Measurements from ENCODE around the gene SLC29A4. TPM values are rescaled to one million over a fixed set of nuclear protein-coding genes. Genes with fewer than 3 reads are reported as not detected.
"Not testable (repeated sequence)": the region's sequence is repeated elsewhere in the genome, so short reads cannot be mapped to it uniquely, and the experiment has no call there.

The SLC29A4 gene
- total RNA-seq, 2 experiments from 2014 or later, result 0.24 to 0.42 TPM

DNA sequence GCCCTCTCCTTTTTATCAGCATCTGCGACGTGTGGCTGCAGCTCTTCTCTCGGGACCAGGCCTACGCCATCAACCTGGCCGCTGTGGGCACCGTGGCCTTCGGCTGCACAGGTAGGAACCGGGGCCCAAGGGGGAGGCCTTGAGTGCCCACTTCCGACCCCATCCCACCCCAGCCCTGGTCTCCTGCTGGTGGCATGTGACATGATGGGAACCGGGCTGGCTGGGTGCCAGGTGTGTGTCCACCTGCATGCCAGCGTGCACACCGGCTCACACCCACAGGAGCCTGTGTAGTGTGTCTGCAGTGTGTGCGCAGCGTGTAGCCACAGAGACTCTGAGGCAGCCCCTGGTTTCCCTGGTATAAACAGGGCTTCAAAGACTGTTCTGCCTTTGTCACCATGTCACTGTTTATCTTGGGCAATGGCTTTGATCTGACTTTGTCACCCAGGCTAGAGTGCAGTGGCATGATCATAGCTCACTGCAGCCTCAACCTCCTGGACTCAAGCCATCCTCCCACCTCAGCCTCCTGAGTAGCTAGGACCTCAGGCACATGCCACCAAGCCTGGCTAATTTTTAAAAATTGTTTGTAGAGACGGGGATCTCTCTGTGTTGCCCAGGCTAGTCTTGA, 9.1 kb downstream of the SLC29A4 start:
- H3K36me3 Mint-ChIP-seq (ENCODE audit: low read depth); H3K27ac Mint-ChIP-seq; H3K4me3 Mint-ChIP-seq; CTCF ChIA-PET; H3K4me1 Mint-ChIP-seq (ENCODE audit: low read depth); intact Hi-C loops (cut with micrococcal nuclease); H3K27me3 Mint-ChIP-seq (ENCODE audit: low read depth); DNase-seq: not testable (repeated sequence)
- peaks cover 12% of the 10 kb centered on the region for H3K9me3 Mint-ChIP-seq

DNA sequence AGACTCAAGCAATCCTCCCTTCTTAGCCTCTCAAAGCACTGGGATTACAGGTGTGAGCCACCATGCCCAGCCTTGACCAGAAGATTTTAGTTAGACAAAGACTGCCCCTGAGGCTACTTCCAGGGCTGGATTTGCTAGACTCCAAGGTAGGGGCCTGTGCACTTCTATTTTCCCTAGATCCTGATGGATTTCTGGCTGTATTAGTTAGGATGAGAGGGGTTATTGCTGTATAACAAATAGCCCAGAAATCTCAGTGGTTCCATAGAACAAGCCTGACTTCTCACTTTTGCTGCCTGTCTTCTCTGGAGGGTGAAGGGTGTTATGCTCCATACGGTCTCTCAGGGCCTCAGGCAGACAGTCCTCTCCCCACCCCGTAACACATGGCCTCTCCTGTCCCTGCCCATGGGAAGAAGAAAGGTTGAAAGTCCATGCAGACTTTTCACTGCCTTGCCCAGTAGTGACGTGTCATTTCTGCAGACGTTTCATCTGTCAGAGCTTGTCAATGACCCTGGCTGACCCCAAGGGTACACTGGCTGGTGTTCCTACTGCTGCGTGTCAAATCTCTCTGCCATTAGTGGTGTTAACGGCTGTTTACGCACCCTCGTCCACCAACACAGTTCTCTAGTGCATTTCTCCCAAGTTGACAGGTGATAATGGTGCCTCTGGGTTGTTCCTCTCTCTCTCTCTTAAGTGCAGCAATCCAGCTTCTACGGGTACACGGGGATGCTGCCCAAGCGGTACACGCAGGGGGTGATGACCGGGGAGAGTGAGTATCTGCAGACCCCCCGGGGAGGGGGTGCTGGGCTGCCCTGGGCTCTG, 11.6 kb downstream of the SLC29A4 start:
- peaks cover 8% of the 10 kb centered on the region for H3K4me1 Mint-ChIP-seq (ENCODE audit: low read depth)
- H3K27me3 Mint-ChIP-seq (ENCODE audit: low read depth), result peaks cover 8% of the 10 kb centered on the region
- no peak for DNase-seq
- no peaks in the 10 kb centered on the region for H3K36me3 Mint-ChIP-seq (ENCODE audit: low read depth)
- CTCF ChIA-PET, result no interaction called here
- no peak overlapping the region for H3K27ac Mint-ChIP-seq
- H3K4me3 Mint-ChIP-seq, result no peak overlapping the region
- intact Hi-C loops (cut with micrococcal nuclease), result no loop called here
- peaks cover 12% of the 10 kb centered on the region for H3K9me3 Mint-ChIP-seq

DNA sequence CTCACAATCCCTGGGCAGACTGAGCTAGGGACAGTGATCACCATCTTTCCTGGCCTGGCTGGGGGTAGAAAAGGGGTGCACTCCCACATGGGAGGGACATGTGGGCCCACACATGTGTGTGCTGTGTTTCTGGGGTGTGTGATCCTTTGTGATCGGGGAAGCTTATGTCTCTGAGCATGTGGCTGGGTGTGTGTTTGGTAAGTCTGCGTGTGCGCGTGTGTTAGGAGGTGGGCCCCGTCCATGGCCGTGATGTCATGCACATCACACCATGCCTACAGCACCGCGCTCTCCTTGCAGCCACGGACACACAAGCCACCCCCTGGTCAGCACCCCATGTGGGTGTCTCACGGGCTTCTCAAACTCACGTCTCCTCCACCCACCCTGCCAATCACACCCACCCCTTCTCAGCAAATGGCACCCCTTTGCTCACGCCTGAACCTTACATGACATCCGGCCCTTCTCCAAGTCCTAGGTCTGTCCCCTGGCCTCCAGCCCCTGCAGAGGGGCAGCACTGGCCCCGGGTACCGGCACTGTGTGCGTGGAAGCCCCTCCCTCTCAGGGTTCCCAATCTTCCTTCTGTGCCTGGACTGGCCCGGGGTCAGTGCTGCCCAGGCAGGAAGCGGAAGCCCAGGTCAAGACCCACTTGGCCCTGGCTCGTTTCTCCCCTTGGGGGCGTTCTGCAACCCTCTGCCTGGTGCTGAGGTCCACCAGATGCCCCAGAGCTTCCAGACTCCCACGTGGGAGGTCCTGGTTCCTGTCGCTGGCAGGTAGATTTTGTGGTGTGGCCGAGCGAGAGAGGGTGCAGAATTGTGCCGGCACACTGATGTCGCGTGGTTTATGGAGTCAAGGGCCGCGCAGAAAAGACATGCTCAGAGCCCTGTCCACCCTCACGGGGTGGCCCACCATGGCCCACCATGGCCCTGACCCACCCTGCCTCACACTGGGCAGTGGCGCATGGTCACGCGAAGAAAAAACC, 12.6 kb downstream of the SLC29A4 start:
- Mint-ChIP-seq H3K9me3 (peaks cover 12% of the 10 kb centered on the region), H3K27ac (no peak overlapping the region), H3K36me3 (ENCODE audit: low read depth) (no peaks in the 10 kb centered on the region), H3K27me3 (ENCODE audit: low read depth) (peaks cover 8% of the 10 kb centered on the region), H3K4me3 (peak overlapping the region; percentile 6), H3K4me1 (ENCODE audit: low read depth) (peaks cover 8% of the 10 kb centered on the region)
- no peak for DNase-seq
- CTCF ChIA-PET, result interaction anchor here (0.6 kb wide), 1 partner anchor 9 kb away, joined by 3 read pairs; no protein-coding TSS in a partner anchor
- intact Hi-C loops (cut with micrococcal nuclease), result no loop called here

DNA sequence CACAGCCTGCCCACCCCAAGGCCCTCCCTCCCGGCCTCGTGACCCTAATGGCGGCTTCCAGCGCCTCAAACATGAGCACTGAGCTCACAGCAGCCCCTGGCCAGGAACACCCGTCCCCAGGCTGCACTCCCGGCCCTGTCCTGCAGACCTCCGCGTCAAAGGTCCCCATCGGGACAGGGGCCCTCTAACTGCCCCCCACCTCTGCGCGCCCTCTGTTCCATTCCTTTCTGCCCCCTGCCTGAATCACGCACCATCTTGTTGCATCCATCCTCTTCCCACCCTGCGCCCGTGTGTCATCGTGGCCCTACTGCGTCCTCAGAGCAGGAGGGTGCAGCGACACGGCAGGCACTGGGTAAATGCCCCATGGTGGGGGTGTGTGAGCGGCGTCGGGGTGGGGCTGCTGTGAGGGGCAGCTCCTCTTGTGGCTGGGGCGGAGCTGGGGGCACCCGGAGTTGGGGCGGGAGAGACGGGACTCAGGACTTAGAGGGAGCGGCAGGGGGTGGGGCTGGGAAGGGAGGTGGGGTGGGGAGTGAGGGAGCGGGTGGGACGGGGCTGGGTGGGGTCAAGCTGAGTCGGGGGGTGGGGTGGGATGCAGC, 13.4 kb downstream of the SLC29A4 start:
- H3K36me3 Mint-ChIP-seq (ENCODE audit: low read depth), result no peaks in the 10 kb centered on the region
- no peak overlapping the region for H3K4me3 Mint-ChIP-seq
- CTCF ChIA-PET, result interaction anchor here (0.6 kb wide), 1 partner anchor 8 kb away, joined by 3 read pairs; no protein-coding TSS in a partner anchor
- H3K4me1 Mint-ChIP-seq (ENCODE audit: low read depth), result peaks cover 8% of the 10 kb centered on the region
- H3K27me3 Mint-ChIP-seq (ENCODE audit: low read depth), result peaks cover 8% of the 10 kb centered on the region
- no peak for DNase-seq
- H3K27ac Mint-ChIP-seq, result no peak overlapping the region
- intact Hi-C loops (cut with micrococcal nuclease), result no loop called here
- peaks cover 12% of the 10 kb centered on the region for H3K9me3 Mint-ChIP-seq

DNA sequence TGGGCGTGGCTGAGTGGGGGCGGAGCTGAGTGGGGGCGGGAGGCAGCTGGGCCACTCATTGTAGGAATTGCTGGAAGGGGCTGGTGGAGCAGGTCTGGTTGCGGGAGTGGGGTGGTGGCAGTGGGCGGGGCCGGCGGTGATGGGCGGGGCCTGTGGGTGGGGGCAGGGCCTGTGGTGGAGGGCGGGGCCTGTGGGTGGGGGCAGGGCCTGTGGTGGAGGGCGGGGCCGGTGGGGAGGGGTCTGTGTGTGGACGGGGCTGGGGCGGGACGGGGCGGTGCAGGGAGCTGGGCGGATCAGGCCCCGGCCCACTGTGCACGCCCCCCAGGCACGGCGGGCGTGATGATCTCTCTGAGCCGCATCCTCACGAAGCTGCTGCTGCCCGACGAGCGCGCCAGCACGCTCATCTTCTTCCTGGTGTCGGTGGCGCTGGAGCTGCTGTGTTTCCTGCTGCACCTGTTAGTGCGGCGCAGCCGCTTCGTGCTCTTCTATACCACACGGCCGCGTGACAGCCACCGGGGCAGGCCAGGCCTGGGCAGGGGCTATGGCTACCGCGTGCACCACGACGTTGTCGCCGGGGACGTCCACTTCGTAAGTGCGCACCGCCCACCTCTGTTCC, 14.0 kb downstream of the SLC29A4 start:
- Mint-ChIP-seq H3K27me3 (ENCODE audit: low read depth) (peaks cover 8% of the 10 kb centered on the region), H3K27ac (no peak overlapping the region), H3K4me3 (peak overlapping the region; percentile 72), H3K9me3 (peaks cover 12% of the 10 kb centered on the region), H3K4me1 (ENCODE audit: low read depth) (peaks cover 8% of the 10 kb centered on the region), H3K36me3 (ENCODE audit: low read depth) (no peaks in the 10 kb centered on the region)
- CTCF ChIA-PET, result interaction anchor here (0.6 kb wide), 1 partner anchor 112 kb away, joined by 3 read pairs; no protein-coding TSS in a partner anchor
- peak; percentile 71 for DNase-seq
- intact Hi-C loops (cut with micrococcal nuclease), result no loop called here

DNA sequence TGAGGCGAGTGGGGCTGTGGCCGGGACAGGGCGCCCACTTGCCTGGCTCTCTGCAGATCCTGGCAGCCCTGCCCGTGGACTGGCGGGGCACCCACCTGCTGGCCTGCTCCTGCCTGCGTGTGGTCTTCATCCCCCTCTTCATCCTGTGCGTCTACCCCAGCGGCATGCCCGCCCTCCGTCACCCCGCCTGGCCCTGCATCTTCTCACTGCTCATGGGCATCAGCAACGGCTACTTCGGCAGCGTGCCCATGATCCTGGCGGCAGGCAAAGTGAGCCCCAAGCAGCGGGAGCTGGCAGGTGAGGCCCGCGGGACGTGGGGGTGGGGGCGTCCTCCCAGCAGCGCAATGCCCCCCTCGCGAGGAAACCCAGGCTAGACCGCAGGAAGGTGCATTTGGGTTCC, 17.6 kb downstream of the SLC29A4 start:
- Mint-ChIP-seq H3K36me3 (ENCODE audit: low read depth) (no peaks in the 10 kb centered on the region), H3K4me3 (no peak overlapping the region), H3K27me3 (ENCODE audit: low read depth) (peaks cover 8% of the 10 kb centered on the region), H3K9me3 (peaks cover 2% of the 10 kb centered on the region), H3K4me1 (ENCODE audit: low read depth) (peaks cover 8% of the 10 kb centered on the region), H3K27ac (no peak overlapping the region)
- no peak for DNase-seq
- intact Hi-C loops (cut with micrococcal nuclease), result no loop called here
- CTCF ChIA-PET, result no interaction called here

DNA sequence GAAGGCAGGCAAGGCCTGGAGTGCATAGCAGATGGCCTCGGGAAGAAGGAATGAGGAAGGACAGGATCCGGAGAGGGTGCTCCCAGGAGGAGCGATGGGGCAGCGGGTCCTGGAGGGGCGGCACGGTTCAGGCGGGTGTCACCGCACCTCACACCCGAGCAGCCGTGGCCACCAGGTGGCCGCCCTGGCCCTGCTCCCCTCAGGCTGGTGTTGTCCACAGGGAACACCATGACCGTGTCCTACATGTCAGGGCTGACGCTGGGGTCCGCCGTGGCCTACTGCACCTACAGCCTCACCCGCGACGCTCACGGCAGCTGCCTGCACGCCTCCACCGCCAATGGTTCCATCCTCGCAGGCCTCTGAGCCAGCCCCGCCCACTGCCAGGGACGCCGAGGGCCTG, 19.8 kb downstream of the SLC29A4 start:
- Mint-ChIP-seq H3K36me3 (ENCODE audit: low read depth) (no peaks in the 10 kb centered on the region), H3K27ac (no peak overlapping the region), H3K9me3 (no peaks in the 10 kb centered on the region), H3K4me3 (no peak overlapping the region), H3K4me1 (ENCODE audit: low read depth) (no peaks in the 10 kb centered on the region), H3K27me3 (ENCODE audit: low read depth) (no peaks in the 10 kb centered on the region)
- no peak for DNase-seq
- intact Hi-C loops (cut with micrococcal nuclease), result no loop called here
- CTCF ChIA-PET, result no interaction called here

DNA sequence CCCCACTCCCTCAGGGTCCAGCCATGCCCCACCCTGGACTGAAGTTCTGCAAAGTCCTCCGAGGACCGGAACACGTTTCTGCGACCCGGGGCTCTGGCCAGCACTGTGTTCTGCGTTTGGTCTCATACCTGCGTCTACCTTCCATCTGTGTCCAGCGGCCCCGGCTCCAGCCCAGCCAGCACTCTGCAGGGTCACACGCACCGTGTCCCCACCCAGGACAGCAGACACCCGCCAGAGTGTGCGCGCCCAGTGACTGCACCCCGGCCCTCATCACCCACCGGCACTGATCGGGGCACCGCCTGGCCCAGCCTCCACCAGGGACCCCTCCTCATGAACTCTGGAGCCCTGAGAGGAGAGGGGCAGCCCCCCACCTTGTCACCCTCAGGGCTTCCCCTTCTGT, 20.3 kb downstream of the SLC29A4 start:
- no peaks in the 10 kb centered on the region for H3K27me3 Mint-ChIP-seq (ENCODE audit: low read depth)
- H3K27ac Mint-ChIP-seq, result no peak overlapping the region
- intact Hi-C loops (cut with micrococcal nuclease), result no loop called here
- CTCF ChIA-PET, result no interaction called here
- H3K4me3 Mint-ChIP-seq, result no peak overlapping the region
- H3K9me3 Mint-ChIP-seq, result no peaks in the 10 kb centered on the region
- no peak for DNase-seq
- H3K4me1 Mint-ChIP-seq (ENCODE audit: low read depth), result no peaks in the 10 kb centered on the region
- peaks cover 2% of the 10 kb centered on the region for H3K36me3 Mint-ChIP-seq (ENCODE audit: low read depth)

DNA sequence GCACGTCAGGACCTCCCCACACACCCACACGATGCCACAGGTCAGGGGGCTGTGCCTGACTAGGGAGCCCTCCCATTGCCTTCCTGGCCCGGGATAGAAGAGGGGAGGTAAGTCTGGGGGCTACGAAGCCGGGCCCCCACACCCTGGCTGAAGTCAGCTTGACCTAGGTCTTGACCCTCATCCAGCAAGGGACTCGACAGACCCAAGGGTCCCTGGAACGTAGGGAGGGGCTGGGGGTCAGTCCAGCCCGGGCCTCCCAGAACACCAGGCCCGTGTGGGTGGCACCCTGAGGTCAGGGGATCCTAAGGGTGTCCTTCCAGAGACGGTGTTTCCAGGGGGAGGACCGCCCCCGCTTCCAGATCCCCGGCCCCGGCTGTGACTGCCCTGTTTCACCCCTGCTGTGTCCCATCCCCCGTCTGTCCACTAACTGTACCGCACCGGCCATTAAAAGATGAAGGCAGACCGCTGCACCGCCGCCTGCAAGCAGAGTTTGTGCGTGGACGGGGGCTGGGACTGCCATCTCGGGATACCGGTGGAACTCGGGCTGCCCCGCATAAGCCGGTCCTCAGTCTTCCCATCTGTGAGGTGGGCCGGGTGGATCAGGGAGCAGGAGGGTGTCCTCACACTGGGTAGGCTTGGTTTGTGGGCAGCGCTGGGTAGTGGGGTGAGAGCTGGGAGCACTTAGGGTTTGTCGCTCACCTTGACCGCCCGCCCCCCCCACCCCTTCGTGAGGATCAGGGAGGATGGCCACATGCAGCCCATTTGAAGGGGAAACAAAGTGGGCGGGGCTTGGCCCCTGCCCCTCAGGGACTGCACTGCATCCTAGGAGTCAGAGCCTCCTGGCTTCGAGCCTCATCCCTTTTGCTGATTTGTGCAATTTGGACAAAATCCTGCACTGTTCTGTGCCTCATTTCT, 21.1 kb downstream of the SLC29A4 start:
- no peaks in the 10 kb centered on the region for H3K27me3 Mint-ChIP-seq (ENCODE audit: low read depth)
- no peaks in the 10 kb centered on the region for H3K4me1 Mint-ChIP-seq (ENCODE audit: low read depth)
- peaks cover 6% of the 10 kb centered on the region for H3K36me3 Mint-ChIP-seq (ENCODE audit: low read depth)
- intact Hi-C loops (cut with micrococcal nuclease), result no loop called here
- H3K27ac Mint-ChIP-seq, result no peak overlapping the region
- DNase-seq, result no peak
- no peak overlapping the region for H3K4me3 Mint-ChIP-seq
- H3K9me3 Mint-ChIP-seq, result no peaks in the 10 kb centered on the region
- CTCF ChIA-PET, result interaction anchor here (0.7 kb wide), 1 partner anchor 8 kb away, joined by 3 read pairs; no protein-coding TSS in a partner anchor

DNA sequence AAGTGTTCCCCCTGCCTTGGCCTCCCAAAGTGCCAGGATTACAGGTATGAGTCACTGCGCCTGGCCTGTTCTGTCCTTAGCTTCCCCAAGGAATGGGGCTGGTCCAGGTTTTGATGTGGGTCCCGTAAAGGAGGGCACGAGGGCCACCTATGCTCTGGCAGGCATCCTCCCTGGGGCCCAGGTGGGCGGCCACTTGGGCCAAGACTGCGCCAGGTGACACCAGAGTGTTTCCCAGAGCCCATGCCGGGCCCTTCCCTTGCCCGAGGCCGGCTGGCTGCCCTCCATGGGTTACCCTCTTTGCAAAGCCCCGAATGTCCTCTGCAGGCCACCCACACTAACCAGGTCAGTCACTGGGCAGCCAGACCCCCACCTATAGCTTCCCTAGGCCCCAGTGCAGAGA, 22.3 kb downstream of the SLC29A4 start:
- intact Hi-C loops (cut with micrococcal nuclease); H3K4me1 Mint-ChIP-seq (ENCODE audit: low read depth); DNase-seq; H3K9me3 Mint-ChIP-seq; H3K27me3 Mint-ChIP-seq (ENCODE audit: low read depth); H3K27ac Mint-ChIP-seq; H3K4me3 Mint-ChIP-seq; H3K36me3 Mint-ChIP-seq (ENCODE audit: low read depth): not testable (repeated sequence)
- CTCF ChIA-PET, result interaction anchor here (0.7 kb wide), 1 partner anchor 9 kb away, joined by 3 read pairs; no protein-coding TSS in a partner anchor
